Measurements from ENCODE around the gene GPR82.
"Not testable (repeated sequence)": the region's sequence is repeated elsewhere in the genome, so short reads cannot be mapped to it uniquely, and the experiment has no call there.

The GPR82 gene

GRCh38 chrX:41723826-41724225 is at the start of gene GPR82:
TSS of gene GPR82 (plus strand) at chrX:41724181. CDS start at chrX:41727027, 2,846 bp downstream.
- no peak for DNase-seq

GRCh38 chrX:41676361-41676760 is 47.6 kb upstream of the GPR82 start:
- not testable (repeated sequence) for DNase-seq

- DNase-seq = no peak
Observed at GRCh38 chrX:41677183-41678060, 46.6 kb upstream of the GPR82 start.

GRCh38 chrX:41684138-41684537 is 39.8 kb upstream of the GPR82 start:
- DNase-seq = no peak

GRCh38 chrX:41684940-41685339 is 39.0 kb upstream of the GPR82 start:
- no peak for DNase-seq

GRCh38 chrX:41686788-41687187 is 37.2 kb upstream of the GPR82 start:
- no peak for DNase-seq

- no peak for DNase-seq
Observed at GRCh38 chrX:41688156-41688555, 35.8 kb upstream of the GPR82 start.

- DNase-seq = no peak
Observed at GRCh38 chrX:41688835-41689234, 35.1 kb upstream of the GPR82 start, which contains the start of gene GPR34. TSS of gene GPR34 (plus strand) at chrX:41688973. CDS start at chrX:41695634, 6,661 bp downstream.

- no peak for DNase-seq
Observed at GRCh38 chrX:41689711-41690110, 34.3 kb upstream of the GPR82 start.

GRCh38 chrX:41692162-41692749 is 31.7 kb upstream of the GPR82 start:
- no peak for DNase-seq

GRCh38 chrX:41693024-41693423 is 31.0 kb upstream of the GPR82 start:
- DNase-seq = no peak

- no peak for DNase-seq
Observed at GRCh38 chrX:41695426-41695825, 28.6 kb upstream of the GPR82 start.

GRCh38 chrX:41703574-41704029 is 20.4 kb upstream of the GPR82 start:
- DNase-seq = no peak

GRCh38 chrX:41705042-41705441 is 18.9 kb upstream of the GPR82 start:
- no peak for DNase-seq

- no peak for DNase-seq
Observed at GRCh38 chrX:41705680-41706374, 18.2 kb upstream of the GPR82 start.

GRCh38 chrX:41707218-41707617 is 16.8 kb upstream of the GPR82 start:
- DNase-seq = no peak

GRCh38 chrX:41708486-41708885 is 15.5 kb upstream of the GPR82 start:
- no peak for DNase-seq

- no peak for DNase-seq
Observed at GRCh38 chrX:41711021-41711667, 12.8 kb upstream of the GPR82 start.

GRCh38 chrX:41716222-41716621 is 7.8 kb upstream of the GPR82 start:
- no peak for DNase-seq

GRCh38 chrX:41716767-41717473 is 7.1 kb upstream of the GPR82 start:
- DNase-seq = no peak

GRCh38 chrX:41718481-41719235 is 5.3 kb upstream of the GPR82 start:
- no peak for DNase-seq

- DNase-seq = not testable (repeated sequence)
Observed at GRCh38 chrX:41719610-41720009, 4.4 kb upstream of the GPR82 start.
